ENCODE results near the gene DACT1.

DACT1 gene

DNA sequence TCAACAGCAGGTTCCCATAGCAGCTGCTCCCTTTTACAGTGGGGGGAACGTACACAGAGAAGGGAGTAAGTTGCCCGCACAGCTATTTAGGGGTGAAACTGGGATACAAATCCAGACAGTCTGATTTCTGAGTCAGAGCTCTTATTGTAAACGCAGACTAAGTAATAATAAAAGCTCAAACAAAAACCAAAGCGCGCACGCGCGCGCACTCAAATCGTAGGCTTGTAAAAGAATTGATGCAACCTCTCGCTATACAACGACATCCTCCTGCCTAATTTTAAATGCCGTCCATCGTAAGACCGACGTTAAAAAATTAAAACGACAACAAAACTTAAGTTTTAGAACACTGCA, 747 bp upstream of the DACT1 start:
- no peak for DNase-seq

DNA sequence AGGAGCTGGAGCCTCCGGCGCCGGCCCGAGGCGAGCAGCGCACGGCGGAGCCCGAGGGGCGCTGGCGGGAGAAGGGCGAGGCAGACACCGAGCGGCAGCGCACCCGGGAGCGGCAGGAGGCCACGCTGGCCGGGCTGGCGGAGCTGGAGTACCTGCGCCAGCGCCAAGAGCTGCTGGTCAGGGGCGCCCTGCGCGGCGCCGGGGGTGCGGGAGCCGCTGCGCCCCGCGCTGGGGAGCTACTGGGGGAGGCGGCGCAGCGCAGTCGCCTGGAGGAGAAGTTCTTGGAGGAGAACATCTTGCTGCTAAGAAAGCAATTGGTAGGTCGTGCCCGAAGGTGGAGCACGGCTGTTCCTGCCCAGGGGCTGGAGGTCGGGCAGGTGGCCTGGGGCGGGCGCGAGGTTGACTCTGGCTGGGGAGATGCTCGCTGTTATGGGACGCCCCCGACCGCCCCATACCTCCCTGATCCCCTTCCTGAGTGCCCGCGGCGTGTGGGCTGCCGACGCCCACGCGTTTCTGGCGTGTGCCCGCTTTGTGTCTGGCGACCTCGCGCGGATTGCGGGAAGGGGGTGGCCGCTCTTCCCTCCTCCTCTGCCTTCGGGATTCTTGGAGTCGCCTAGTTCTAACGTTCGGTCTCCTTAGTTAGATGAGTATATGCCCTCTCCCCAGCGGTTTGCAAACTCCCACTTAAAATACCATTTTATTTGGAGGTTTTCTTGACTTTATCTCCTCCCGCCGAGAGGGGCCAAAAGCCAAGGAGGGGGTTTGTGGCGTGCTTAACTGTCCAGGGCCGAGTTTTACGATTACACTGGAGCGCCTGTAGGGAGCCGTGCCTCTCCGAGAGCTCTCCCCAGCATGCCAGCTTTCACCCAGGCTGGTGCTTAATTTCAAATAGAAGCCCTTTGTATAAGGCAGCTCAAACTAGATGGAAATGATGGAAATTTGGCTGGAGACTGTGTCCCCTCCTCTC, 752 bp downstream of the DACT1 start:
- DNase-seq = peak; percentile 35

DNA sequence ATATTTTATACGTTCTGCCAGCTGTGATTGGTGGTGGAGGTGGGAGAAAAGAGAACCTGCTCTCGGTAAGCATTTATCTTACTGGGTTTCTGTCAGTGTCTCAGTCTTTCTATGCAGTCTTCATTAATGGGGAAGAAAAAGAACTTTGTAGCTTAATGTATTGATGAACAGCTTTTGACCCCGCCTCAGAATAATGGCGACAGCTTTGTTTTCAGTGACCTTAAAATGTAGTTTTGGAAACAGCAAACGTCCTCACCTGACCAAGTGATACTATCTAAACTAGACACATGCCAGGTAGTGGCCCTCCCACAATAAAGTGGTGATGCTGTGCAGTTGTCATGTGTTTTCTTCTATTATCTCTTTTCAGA, 1.4 kb downstream of the DACT1 start:
- no peak for DNase-seq

DNA sequence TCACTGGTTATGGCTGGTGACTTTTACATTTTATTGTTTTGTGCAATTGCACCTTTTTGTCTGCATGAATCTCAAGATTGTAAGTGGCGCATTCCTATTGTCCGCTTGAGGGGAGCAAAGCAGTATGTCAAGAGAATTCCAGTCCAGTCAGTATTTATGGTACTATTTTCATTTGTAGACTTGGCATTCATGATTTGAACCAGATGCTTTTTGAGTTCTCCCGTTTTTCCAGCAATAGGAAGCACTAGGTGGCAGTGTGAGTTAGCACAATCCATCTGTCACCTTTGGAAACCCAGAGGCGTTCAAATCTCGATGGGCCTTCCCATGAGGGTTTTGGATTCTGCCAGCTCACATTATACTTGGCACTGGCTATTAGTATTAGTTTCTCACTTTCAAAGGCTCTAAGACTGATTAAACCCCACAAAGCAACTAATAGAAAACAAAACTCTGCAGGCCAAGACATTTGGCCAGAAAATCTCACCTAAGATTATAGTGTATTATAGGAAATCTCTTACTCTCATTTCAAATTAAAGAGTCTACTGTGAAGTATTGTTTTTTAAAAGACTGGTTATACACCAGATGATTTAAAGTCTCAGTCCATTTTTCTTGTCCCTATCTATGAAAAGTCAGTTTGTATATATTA, 2.2 kb downstream of the DACT1 start:
- no peak for DNase-seq

DNA sequence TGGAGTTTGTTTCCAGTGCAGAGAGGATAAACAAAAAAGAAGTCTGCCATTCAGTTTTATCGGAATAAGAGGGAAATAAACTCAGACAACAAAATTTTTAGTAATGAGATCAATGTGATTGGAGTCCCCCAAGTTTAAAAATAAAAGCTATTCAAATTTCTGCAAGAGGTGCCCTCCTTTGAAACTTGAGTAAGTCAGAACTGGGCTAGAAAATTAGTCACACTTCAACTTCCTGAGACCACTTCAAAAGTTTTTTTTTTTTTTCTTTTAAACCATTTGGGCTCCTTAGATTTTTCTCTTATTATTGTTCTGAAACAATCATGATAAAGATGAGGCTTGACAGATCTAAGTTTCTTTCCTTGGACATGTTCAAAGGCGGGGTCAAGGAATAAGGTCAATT, 3.2 kb downstream of the DACT1 start:
- no peak for DNase-seq

DNA sequence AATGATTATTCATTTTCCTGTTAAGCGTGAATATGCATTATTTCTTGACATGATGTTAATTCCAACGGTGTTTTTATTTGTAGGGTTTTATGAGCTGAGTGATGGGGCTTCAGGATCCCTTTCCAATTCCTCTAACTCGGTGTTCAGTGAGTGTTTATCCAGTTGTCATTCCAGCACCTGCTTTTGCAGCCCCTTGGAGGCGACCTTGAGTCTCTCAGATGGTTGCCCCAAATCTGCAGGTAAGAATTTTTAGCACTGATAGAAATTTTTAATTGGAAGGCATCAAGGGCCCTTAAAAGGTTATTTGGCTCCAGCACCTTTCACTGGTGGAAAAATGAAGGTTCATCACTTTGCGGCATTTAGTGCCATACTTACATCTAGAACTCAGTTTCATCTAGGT, 3.7 kb downstream of the DACT1 start:
- no peak for DNase-seq

DNA sequence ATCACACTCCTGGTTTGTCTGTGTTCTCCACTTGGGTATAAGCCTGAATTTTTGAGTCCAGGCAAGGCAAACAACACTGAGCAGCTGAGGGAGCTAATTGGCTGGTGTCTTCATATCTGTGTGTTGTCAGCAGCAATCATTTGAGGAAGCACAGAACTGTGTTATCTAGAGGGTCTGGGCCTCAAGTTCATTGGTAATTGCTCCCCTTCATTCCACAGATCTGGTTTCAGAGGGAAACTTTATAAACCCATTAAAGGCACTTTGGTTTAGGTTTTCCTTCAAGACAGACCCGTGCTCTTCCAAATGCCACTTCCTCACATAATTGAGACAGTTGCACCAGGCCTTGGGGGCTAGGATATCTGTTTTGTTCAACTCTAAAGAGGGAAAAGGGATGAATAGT, 5.6 kb downstream of the DACT1 start:
- DNase-seq = no peak

DNA sequence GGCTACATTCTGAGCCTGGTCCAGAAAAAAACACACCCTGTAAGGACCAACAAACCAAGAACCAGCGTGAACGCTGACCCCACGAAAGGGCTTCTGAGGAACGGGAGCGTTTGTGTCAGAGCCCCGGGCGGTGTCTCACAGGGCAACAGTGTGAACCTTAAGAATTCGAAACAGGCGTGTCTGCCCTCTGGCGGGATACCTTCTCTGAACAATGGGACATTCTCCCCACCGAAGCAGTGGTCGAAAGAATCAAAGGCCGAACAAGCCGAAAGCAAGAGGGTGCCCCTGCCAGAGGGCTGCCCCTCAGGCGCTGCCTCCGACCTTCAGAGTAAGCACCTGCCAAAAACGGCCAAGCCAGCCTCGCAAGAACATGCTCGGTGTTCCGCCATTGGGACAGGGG, 7.9 kb downstream of the DACT1 start:
- no peak for DNase-seq

DNA sequence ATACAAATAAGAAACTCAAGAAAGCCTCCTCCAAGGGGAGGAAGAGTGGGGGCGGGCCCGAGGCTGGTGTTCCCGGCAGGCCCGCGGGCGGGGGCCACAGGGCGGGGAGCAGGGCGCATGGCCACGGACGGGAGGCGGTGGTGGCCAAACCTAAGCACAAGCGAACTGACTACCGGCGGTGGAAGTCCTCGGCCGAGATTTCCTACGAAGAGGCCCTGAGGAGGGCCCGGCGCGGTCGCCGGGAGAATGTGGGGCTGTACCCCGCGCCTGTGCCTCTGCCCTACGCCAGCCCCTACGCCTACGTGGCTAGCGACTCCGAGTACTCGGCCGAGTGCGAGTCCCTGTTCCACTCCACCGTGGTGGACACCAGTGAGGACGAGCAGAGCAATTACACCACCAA, 8.7 kb downstream of the DACT1 start:
- DNase-seq = no peak

DNA sequence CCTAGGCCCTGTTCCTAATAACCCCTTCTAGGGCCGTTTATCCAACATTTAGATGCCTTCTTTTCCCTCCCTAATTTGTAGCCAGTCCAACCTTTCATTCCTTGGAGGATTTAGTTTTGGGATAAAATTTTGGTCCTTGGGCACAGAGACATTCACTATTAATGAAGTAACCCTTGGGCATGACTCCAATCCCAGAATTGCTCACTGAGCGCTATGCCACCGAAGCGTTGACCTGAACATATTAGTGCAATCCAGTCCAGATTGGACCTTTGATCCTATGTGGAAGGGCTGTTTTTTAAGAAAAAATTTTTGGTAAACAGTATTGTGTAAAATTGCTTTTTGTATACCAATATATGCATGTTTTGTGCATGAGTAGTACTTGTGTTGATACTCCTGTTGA, 10.0 kb downstream of the DACT1 start:
- DNase-seq = no peak

DNA sequence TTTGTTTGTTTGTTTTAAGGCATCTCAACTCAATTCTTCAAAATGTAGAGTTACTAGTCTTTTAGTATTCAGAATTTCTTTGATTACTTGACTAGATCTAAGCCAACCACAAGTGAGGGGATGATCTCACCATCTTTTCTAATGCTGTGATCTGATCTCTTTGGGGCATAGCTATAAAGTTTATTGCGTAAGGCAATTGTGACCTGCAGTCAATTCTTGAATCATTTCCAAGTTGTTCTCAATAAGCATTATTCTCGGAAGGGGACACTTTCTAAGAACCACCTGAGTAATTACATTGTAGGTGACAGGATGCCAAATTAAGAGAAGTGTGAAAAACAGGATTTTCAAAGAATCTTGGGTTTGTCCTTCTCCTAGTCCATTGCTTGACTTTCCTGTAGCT, 13.1 kb downstream of the DACT1 start:
- no peak for DNase-seq

DNA sequence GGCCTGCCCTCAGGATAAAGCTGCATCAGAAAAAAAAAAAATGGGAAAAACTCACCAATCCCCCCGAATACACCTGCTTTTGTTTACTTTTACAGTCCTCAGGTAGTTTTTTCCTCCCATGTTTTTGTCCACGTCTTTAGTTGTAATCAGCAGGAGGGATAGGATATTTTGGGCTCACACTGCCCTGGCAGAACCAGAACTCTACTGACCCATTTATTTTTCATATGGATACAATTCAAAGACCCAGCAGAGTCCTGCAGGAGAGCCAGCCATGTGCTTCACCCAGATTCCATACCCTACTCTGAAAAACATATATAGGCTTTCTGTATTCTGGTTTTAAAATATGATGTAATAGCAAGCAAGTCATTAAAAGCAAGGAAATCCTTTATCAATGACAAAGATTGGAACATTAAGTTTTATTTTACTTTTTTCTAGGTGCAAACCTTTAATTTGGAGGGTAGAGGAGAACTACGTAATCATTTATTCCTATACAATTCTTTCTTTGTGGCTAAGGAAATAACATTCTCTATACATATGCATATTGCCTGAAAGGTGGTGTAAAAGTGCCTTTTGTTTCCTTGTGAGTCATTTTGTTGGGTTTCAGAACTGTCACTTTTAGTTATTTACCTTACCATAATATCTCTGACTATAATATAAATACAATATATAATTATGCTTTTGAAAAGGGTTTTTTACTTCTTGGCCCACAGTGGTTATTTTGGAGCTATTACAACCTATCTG, 19.1 kb downstream of the DACT1 start:
- no peak for DNase-seq

DNA sequence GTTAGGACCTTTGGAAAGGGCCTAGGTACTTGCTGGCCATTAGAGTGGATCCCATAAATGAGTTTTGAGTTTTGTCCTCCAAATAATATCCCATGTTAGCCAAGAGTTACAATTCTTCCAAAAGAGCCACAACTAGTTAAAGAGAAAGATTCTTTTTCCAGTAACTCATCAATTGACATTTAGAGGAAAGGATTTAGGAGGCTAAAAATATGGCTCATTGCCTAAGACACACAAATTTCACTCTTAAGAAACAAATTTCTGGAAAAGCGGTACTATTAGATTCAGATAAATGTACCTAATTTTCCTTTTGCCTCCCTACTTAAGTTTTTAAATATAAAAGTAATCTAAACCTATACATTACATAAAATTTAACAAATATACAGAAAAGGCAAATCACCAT, 21.3 kb downstream of the DACT1 start:
- DNase-seq = no peak

DNA sequence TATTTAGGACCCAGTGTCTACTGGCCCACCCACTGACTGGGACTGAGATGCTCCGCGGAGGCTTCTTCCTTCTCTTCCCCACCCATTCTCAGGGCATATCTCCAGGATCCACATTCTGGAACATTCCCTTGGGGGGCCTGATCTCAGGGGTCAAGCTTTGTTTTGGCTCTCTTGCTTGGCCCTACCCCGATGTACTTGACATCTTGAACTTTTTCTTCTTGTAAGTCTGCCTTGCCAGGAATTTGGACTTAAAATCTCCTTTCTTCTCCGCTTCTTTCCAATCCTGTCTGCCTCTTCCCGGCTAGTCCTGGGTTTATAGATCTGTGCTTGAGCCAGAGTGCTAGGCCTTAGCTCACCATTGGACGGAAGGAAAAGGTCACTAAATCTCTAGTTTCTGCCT, 22.1 kb downstream of the DACT1 start:
- DNase-seq = no peak

DNA sequence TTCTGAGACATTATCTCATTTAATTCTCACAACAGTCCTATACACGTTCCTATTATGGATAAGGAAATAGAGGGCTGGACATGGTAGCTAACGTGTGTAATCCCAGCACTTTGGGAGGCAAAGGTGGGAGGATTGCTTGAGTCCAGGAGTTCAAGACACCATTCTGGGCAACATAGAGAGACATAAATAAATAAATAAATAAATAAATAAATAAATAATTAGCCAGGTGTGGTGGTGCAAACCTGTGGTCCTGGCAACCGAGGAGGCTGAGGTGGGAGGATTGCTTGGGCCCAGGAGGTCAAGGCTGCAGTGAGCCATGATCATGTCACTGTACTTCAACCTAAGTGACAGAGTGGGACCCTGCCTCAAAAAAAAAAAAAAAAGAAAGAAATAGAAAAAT, 22.6 kb downstream of the DACT1 start:
- no peak for DNase-seq

DNA sequence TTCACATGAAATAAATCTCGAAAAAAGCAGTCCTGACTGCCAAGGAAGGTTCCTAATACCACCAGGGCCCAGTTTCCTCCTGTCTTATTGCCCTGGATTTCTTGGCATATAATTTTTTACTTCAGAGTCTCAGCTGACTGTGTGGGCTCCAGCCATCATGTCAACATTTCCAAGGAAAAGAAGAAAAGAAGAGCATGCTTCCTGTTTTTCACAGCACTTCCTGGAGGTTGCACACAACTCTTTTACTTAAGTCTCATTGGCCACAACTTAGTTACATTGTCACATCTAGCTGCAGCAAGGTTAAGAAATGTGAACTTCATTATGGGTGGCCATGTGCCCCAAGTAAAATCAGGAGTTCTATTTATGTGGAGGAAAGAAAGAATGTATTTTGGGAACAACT, 24.3 kb downstream of the DACT1 start:
- no peak for DNase-seq

DNA sequence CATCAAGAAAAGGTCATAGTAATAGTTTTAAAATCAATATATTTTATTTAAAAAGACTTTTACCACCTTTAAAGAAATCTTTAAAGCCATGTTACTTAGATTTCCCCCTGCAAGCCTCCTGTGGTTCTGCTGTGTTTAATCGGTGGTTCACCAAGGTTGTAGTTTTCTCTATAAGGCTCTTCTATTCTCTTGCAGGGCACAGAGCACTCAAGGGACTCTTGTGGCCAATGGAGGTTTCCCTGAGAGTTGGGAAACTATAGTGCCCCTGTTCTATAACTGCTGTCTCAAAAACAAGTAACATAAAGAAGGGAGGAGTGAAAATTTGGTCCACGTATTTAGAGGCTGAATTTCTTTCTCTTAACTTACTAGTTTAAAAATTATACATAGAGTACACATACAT, 25.0 kb downstream of the DACT1 start:
- DNase-seq = no peak

DNA sequence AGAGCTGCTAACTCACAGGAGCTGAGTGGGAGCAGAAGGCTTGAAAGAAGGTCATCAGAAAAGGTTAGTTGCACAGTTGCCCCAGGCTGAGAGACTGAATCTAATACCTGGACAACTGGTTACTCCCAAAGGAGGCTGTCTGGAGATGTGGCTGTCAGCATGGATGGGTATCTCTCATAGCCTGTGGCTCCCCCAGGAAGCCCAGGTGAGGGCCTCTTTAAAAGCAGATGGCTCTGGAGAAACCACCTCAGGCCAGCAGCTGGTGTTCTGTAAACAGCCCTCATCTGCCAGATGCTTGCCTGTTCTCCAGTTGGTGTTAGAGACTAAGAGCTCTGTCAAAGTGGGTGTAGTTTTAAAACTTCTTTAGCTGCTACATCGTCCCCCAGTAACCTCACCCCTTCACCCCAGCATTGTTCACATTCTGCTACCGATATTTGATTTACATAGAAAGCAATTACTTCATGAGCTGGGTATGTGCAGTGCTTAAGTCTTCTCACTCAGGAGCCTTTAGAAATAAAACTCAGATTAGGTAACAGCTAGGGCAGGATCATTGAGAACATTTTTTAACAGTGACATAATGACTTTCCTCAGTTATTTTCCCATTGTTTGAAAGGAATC, 25.8 kb downstream of the DACT1 start:
- DNase-seq = no peak

DNA sequence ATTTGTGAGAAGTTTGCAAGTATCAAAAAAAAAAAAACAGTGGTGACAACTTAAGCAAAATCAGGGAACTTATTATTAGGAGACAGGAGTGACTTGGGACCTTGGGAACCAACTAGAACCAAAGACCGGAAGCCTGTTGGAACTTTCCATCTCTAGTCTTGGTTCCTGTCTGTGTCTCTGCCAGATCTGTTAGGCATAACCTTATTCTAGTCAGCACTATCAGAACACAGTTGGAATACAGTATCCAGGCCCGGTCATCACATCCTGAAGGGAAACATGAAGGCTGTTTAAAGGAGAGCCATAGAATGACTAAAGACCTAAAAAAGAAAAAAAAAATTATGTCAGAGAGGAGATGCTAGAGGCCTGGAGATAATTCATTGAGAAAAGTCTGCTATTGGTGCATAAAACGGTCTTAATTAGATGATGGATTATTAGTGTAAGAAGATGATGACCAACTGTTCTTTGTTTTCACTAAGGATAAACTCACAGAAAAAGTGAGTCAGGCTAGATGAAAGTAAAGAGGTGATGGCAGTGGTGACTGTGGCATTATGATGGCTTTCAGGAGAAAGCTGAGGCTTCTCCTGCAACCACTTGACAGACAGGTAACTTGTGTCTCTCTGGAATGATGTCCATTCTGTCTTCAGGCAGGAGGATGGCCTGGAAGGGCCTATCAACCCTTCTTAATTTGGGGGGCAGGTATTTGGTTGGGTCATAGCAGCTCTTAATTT, 28.2 kb downstream of the DACT1 start:
- DNase-seq = no peak

DNA sequence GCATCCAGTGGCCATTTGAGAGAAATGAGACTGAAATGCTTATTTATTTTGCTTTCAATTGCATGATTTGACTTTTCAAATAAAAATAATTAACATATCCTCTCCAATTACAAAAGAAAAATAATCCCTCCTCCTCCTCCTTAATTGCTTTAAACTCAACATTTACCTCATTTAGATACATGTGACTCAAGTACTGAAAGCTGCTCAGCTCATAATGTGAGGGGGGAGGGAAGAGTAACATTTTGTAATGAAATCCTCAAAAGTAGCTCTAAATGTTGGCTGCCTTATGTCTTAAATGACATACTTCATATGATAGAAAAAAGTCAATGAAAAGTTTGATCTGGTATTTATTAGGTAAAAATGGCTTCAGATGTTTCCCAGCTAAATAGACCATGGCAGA, 29.0 kb downstream of the DACT1 start:
- DNase-seq = no peak

DNA sequence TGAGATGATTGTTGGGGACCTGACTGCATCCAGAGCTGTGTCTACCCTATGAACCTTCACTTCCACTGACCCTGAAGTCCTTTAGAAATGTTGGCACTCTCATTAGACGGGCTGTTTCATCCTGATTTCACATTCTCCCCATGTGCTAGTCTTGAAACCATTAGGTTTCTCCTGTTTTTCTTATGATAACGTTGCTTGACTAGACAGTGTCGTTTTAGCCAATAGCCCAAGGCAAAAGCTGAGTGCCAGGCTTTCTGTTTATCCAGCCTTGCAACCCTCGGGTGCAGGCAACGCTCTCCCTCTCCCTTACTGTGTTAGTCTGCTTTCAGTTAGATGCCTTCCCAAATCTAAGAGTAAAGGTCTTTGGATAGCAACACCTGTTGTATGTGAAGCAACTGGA, 30.1 kb downstream of the DACT1 start:
- no peak for DNase-seq

DNA sequence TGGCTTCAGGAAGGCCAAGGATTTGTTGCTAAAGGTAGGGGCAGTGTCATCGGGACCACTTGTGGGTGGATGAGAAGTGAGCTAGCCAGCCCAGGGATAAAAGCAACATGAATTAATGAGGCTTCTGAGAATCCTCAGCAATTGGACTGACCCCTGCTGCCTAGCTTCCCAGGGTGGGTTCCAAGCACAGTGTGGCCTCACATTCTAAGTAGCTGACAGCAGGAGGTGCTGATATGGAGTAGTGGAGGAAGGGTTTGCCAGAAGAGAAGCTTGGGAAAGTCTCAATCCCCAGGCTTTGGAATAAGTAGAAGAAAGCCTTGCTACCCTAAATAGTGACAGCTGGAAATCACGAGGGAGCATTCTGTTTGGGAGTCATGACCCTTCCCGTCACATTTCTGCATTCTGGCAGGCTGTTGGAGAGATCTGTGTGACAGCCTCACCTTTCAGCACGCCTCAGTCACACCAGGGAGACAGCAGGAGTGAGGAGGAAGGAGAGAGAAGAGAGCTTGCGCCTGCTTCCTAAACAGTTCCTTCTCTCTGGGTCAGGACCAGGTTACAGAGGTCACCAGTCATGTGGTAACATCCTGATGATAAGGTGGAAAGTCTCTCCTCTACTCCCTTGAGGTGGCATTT, 31.2 kb downstream of the DACT1 start:
- no peak for DNase-seq
